Subcutaneous adipose tissue (tissue), 4 donors: Measurements from ENCODE around the gene NEURL1B. TPM values are rescaled to one million over a fixed set of nuclear protein-coding genes. Genes with fewer than 3 reads are reported as not detected.

ENCODE experiments used
- total RNA-seq, 4 donors: library from RNA; depleted of rRNA; stranded (reverse); fragments of >200 nt; gene quantifications; one replicate each; pipeline ENCODE4 v1.1.0, GENCODE V29; 2016
- TF ChIP-seq, protein P1 (sequence below): fragments of 450-650 bp; IDR thresholded peaks from one replicate; pipeline ENCODE4 v1.5.1; 2016; ENCODE audit warnings: low read depth, mild to moderate bottlenecking, control low read depth, antibody characterized with exemption, moderate library complexity

NEURL1B gene
- total RNA-seq, 4 donors from 2014 or later = 4.9 to 38.4 (median 13.0) TPM

DNA sequence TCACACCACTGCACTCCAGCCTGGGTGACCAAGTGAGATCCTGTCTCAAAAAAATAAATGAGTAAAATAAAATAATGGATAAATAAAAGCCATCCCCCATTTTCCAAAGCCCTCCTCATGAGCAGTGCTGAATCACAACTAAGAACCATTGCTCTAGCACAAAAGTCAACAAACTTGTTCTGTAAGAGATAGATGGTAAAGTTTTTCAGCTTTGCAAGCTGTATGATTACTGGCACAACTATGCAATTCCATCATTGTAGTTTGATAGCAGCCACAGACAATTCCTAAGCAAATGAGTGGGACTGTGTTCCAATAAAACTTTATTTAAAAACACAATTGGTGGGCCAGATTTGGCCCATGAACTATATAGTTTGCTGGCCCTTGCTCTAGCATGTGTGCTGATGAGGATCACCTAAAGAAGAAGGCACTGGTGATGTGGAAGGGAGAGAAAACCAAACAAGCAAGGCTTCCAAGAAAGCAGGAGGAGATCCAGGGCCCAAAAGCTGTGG lies 64.6 kb downstream of the NEURL1B start:
- TF ChIP-seq, protein P1, sequence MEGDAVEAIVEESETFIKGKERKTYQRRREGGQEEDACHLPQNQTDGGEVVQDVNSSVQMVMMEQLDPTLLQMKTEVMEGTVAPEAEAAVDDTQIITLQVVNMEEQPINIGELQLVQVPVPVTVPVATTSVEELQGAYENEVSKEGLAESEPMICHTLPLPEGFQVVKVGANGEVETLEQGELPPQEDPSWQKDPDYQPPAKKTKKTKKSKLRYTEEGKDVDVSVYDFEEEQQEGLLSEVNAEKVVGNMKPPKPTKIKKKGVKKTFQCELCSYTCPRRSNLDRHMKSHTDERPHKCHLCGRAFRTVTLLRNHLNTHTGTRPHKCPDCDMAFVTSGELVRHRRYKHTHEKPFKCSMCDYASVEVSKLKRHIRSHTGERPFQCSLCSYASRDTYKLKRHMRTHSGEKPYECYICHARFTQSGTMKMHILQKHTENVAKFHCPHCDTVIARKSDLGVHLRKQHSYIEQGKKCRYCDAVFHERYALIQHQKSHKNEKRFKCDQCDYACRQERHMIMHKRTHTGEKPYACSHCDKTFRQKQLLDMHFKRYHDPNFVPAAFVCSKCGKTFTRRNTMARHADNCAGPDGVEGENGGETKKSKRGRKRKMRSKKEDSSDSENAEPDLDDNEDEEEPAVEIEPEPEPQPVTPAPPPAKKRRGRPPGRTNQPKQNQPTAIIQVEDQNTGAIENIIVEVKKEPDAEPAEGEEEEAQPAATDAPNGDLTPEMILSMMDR = no peak

- TF ChIP-seq, protein P1 = no peak
These were observed 65.7 kb downstream of the NEURL1B start for GRCh38 chr5:172706796-172707195.

DNA sequence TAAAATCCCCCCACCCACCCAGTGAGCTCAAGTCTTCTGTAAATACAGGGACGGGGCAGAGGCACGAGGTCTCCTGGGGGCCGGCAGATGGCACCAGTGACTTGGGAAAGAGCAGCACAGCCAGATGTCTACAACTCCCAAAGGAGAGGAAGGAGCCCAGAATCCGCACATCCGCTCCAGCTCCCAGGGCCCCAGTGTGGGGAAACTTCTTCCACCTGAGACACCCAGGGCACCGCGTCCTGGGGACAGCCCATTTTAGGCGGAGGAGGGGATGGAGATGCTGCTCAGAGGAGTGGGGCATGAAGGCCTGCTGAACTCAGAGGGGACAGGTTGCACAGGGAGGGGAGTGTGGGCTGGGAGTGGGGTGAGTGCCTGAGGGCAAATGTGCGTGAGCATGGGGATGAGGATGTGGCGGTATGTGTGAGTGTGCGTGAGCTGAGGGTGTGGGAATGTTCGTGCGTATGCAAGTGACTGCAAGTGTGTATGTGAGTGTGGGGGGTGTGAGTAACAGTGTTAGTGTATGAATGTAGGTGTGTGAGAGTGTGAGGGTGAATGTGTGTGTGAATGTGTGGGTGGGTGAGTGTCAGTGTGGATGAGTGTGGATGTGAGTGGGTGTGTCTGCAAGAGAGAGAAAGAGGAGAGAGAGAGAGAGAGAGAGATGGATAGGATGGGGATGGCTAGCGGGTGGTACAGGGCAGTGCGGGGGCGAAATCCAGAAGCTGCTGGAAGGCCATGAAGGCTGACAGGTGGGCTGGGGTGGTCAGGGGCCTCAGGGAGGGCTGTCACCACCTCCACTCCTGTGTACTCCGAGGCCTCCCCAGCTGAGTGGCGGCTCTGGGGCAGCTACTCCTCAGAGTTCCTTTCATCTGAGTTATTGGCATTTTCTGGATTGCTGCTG lies 66.5 kb downstream of the NEURL1B start:
- TF ChIP-seq, protein P1 = no peak

GRCh38 chr5:172708183-172708505 lies 67.1 kb downstream of the NEURL1B start:
- TF ChIP-seq, protein P1 = no peak

- TF ChIP-seq, protein P1 = no peak
These were observed 69.6 kb downstream of the NEURL1B start for GRCh38 chr5:172710676-172711075.

GRCh38 chr5:172712610-172713009 lies 71.5 kb downstream of the NEURL1B start:
- TF ChIP-seq, protein P1 = no peak

- TF ChIP-seq, protein P1 = no peak
These were observed 72.2 kb downstream of the NEURL1B start for GRCh38 chr5:172713113-172713808.
